ENCODE results near the gene DRICH1.
"Not testable (repeated sequence)": the region's sequence is repeated elsewhere in the genome, so short reads cannot be mapped to it uniquely, and the experiment has no call there.

Gene DRICH1

DNA sequence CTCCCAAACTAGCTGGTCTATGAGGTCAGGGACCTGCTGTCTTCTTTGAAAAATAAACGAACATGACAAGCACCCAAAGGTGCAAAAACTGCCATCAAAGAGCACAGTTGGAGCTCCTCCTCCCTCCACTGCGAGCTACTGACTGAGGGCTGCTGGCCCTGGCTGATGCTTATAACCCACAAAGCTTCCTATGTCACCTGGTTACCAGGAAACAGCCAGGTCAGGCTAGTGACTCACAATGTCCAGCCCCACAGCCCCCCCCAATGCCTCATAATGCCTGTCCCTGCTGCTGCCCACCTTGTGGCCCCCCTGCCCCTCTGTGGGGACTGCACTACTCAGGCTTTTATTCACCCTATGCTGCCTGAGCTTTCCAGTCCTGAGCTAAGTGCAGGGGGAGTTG is at the start of gene DRICH1:
Gene DRICH1, minus strand, starts transcription at position 144 of the 400 bp plus-strand sequence. CDS start 298 bp downstream, outside the sequence.
- DNase-seq: no peak

- DNase-seq: no peak
Measured at GRCh38 chr22:23681026-23681809, 49.1 kb upstream of the DRICH1 start.

- DNase-seq: no peak
Measured at GRCh38 chr22:23678133-23678532, 46.0 kb upstream of the DRICH1 start.

DNA sequence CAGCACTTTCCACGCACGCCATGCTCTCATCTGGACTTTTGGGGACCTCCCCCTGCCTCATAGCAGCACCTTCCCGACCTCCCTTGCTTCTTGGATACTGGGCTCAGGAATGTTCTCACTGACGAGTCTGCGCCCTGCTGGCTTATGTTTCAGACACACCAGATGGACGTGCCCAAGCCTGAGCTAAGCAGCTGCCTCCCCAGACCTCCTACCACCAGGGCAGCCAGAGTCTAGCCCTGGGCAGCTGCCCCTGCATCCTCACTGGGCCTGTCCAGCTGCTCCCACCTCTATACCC is 45.5 kb upstream of the DRICH1 start:
- DNase-seq: no peak

DNA sequence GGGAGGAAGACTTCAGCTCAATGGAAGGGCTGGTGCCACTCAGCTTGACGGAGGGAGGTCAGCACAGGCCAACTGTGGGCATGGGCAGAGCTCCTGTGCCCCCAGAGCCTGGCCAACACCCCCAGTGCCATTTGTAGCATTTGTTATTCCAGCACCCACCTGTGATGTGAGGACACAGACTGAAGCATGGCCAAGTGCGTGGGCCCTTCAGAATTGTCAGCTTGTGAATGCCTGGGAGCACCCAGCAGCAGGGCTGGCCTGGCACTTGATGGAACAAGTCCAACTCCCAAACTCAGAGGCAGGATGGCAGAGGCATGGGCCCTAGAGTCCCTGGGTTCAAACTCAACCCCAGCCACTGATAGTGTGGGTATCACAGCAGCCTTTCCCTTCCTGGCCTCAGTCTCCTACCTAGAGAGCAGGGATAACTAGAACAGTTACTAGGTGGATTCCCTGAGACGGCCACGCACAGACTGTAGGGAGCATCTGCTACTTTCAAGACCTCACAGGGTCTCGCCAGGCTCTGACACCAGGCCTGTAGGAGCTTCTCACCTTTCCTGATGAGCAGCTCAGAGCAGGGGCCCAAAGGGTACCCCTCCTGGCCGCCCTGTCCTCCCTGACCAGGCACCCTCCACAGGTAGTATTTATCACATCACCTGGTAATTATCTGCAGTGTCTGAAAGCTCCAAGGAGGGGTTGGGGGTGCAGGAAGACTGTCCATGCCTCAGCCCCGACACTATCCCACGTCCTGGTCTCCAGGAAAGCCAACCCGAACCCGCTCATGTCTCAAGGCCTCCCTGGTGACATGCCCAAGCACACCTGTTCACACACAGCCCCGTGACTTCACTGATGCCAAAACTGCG is 45.0 kb upstream of the DRICH1 start:
- DNase-seq: not testable (repeated sequence)

DNA sequence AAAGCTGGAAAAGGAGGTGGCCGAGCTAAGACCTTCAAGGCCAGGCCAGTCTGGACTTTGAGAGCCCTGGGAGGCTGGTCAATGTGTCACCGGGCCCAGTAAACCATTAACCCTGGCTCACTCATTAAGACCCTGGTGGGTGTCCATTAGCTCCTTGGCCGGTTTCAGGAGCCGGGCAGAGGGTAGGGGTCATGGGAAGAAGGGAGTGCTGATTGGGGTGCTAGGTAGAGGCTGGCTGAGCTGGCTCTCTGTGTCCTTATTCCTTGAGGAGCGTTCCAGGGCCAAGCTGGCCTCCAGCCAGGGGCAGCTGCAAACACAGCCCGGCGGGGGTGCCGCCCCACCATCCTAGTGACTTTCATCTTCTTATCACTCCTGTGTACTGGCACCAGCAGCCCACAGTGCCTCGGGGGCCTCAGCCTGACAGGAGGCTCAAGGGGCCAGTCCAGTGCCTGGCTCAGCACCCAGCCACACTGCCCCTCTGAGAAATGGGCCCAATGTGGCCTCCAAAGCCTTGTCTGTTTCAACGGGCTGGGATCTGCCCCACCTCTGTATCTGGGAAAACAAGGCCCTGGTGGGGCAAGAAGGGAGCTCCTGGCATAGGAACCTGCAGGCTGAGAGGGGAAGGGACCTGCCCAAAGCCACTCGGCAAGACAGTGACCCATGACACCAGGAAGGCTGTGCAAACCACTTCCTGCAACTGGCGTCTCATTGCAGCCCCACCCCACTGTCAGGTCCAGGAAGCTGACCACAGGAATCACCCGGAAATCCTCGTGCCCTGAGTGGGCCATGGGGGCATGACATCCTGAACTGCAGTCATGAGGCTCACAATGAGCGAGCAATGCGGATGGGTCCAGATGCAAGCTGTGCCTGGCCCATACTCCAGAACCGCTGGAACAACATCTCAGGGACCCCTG is 43.6 kb upstream of the DRICH1 start:
- DNase-seq: no peak

DNA sequence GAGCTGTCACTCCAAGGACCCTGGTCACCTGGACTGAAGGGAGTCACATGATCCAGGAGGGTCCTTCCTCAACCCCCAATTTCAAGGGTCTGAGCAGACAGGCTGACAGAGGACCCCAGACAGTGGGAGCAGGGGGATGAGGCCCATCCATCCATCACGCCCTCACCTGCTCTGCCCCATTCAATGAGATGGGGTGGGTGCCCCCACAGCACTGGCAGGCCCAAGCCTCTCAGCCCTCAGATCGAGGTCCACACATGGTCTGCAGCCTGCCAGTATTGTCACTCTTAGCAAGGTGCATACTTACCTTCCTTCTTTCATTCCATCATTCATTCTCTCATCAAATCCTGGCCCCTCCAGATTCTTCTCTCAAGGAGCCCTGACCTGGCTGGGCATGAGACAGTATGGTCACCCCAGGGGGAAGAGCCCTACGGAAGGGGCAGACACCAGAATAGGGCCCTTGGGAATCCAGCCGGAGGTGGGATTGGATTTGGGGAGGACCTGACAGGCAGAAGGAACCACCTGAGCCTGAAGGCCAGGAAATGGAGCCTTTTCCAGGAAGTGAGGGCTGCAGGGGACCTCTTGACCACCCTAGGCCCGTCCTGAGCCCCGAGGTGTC is 42.9 kb upstream of the DRICH1 start:
- DNase-seq: not testable (repeated sequence)

DNA sequence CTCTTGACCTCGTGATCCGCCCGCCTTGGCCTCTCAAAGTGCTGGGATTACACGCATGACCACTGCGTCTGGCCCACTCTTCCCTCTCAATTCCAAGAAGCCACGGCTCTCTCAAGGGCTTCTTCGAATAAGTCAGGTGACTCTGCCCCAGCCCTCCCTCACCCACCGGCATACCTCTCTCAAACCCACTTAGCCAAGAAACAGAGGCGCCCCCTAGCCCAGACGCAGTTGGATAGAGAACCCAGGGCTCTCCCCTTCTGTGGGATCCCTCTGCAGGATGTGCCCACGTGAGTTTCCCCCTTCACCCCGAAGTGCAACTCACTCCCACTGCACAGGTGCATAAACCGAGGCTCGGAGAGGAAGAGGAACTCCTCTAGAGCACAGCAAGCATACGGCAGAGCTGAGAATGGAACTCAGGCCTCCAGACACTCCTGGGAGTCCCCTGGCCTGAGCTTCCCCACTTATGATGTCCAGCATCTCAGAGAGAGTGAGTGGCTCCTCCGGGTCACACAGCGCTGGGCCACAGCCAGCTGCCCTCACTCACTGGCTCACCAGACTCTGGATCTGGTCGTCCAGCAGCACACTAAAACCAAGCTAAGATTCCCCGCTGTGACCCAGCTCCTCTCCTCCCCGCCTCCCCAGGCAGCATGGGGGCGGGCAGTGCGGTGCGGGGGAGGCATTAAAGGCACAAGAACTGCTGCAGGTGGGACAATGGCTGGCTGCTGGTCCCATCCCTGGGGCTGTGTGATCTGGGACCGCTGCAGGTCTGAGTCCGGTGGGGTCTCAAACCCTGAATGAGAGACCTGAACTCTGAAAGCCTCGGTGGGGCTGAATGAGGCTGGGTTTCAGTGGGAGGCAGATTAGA is 41.9 kb upstream of the DRICH1 start:
- no peak for DNase-seq

DNA sequence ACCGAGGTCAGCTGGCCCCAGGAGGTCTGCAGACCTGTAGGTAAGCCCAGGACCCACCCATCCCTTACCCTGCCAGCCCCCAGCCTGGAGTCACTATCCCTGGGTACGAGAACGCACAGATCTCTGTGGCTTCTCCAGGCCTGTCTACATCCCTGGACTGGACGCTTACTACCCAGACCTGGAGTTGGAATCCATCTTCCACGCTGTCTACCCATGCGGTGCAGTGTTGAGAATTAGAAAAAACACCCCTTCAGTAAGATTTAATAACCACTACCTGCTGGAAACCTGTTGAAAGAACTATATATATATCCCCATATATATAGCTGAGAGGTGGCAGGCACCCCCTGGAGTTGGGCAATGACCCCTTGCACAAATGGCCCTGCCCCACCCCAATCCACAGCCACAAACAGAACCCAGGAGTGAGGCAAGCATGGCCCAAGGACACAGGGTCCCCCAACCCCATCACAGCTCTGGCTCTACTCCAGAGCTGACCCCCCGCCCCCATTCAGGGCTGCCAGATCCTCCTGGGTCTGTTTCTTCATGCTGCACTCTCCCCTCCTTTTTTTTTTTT is 41.0 kb upstream of the DRICH1 start:
- no peak for DNase-seq

DNA sequence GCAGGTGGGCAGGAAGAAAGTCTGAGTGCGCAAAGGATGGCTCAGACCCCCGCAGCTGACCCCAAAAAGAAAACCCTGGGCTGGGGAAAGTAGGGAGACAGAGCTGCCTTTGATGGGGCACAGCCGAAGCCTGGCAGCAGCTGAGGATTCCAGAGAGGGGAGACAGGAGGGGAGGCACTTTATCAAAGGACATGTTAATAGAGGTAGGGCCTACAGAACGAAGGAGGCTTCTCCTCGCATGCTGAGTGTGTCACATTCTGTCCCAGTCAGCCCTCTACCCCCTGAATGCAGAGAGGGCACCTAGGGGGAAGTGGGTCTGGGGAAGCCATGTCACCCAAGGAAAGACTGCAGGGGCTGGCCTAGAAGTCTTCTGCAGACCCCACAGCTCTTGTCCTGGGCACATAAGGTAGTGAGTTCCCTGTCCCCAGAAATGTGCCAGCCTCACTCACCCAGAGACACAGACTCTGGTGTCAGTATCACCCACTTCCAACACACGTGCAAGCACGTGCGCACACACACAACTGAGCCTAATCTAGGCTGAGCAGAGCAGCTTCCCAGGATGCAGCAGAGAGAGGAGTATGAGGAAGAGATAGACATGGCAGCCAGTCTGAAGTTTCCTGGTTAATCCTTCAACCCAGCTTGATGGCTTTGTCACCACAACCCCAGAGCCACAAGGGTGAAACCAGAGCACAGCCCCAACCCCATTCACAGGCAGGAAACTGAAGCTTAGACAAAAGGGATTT is 40.4 kb upstream of the DRICH1 start:
- DNase-seq: not testable (repeated sequence)

DNA sequence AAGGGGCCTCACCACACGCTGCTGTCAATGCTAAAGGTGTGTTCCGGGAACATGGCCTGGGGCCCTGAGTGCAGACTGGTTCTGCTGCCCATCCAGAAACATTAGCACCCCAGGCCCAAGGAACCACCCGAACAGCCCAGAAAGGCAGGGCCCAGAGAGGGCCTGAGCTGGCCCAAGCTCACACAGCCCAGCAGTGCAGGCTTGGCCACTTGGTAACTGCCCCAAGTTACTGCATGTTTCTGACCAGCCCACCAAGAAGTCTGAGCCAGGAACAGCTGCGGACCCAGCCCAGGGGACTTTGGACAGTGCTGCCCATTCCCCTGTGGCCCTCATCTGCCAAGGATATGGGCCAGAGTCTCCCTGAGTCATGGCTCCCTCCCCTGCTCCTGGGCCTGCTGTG is 39.3 kb upstream of the DRICH1 start:
- DNase-seq: not testable (repeated sequence)

GRCh38 chr22:23670378-23671295 is 38.5 kb upstream of the DRICH1 start:
- DNase-seq: no peak

DNA sequence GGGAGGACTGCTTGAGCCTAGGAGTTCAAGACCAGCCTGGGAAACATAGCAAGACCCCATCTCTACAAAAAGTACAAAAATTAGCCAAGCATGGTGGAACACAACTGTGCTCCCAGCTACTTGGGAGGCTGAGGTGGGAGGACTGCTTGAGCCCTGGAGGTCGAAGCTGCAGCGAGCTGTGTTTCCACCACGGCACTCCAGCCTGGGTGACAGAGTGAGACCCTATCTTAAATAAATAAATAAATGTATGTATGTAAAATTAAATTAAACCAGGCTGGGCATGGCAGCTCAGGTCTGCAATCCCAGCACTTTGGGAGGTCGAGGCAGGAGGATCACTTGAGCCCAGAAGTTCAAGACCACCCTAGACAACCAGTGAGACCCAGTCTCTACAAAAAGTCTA is 28.3 kb upstream of the DRICH1 start:
- not testable (repeated sequence) for DNase-seq

DNA sequence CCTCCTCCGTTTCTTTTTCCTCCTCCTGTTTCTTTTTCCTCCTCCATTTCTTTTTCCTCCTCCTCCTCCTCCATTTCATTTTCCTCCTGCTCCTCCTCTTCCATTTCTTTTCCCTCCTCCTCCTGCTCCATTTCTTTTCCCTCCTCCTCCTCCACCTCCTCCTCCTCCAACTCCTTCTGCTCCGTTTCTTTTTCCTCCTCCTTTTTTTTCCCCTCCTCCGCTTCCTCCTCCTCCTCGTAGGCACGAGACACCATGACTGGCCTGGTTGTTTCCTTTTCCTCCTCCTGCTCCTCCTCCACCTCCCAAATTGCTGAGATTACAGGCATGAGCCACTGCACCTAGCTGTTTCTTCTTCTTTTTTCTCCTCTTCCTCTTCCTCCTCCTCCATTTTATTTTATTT is 25.6 kb upstream of the DRICH1 start:
- DNase-seq: no peak

GRCh38 chr22:23655891-23656475 is 23.9 kb upstream of the DRICH1 start:
- no peak for DNase-seq

GRCh38 chr22:23652711-23653110 is 20.6 kb upstream of the DRICH1 start:
- no peak for DNase-seq

DNA sequence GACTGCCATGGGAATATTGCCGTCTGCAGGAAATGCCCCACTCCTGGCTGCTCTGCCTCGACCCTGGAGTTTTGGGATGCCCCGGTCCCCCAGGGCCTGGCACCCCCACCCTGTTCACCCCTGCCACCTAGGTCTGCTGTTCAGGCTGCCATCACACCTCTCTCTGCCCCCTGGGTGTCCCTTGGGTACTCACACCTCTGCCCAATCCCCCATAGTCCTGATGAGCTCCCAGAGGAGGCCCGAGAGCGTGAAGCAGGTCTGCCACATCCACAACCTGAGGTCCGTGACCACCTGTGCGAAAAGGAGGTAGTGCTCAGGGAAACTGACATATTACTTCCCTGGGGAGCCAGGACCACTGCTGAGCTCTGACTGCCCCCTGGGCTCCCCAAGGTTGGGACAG is 20.2 kb upstream of the DRICH1 start:
- no peak for DNase-seq

DNA sequence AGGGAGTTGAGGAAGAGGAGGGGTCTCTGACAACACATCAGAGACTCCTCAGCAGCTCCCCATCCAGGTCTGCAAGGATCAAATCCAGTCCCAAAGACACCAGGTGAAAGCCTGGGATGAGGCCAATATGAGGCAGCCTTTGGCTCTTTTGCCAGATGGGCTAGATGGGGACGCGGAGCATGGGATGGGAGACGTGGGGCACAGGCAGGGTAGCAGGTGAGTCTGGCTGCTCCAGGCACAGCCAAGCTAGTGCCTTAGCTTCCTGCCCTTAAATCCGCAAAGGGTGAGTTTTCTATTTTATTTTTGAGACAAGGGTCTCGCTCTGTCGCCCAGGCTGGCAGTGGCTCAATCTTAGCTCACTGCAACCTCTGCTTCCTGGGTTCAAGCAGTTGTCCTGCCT is 19.6 kb upstream of the DRICH1 start:
- no peak for DNase-seq

- DNase-seq: no peak
Measured at GRCh38 chr22:23649071-23649501, 17.0 kb upstream of the DRICH1 start.
